Natural killer cell treated with Interleukin-12 subunit alpha and Interleukin-12 subunit beta and Interleukin-15 and Interleukin-18, amount 100 ng/mL, for 72 hours (primary cell): ENCODE data around the gene MTF1. TPM values are rescaled to one million over a fixed set of nuclear protein-coding genes. Genes with fewer than 3 reads are reported as not detected.

ENCODE experiments used
- ATAC-seq, 2 donors: fragments of 150-1000 bp; cut with Tn5 transposase in 1 of 2; sonication (Bioruptor Pico), chemical (Tn5 transposase) in 1 of 2; 2 replicates each; pipeline ENCODE4 v1.10.0; 2021
- DNase-seq: peaks from one replicate; pipeline ENCODE4 v3.0.0; 2022; ENCODE audit warnings: low spot score
- H3K27ac Mint-ChIP-seq, 2 donors: 1 replicate in 1 of 2; 2 replicates in 1 of 2; pipeline ENCODE4 v1.8.0; 2022; ENCODE audit warnings: mixed read lengths in 2 of 2, mild to moderate bottlenecking in 1 of 2, moderate library complexity in 1 of 2
- H3K27me3 Mint-ChIP-seq, 2 donors: 1 replicate in 1 of 2; 2 replicates in 1 of 2; pipeline ENCODE4 v1.8.0; 2022; ENCODE audit warnings: mixed read lengths in 2 of 2
- H3K36me3 Mint-ChIP-seq: one replicate; pipeline ENCODE4 v1.8.0; 2022; ENCODE audit warnings: mixed read lengths
- H3K4me1 Mint-ChIP-seq, 2 donors: 1 replicate in 1 of 2; 2 replicates in 1 of 2; pipeline ENCODE4 v1.8.0; 2022; ENCODE audit warnings: low read depth in 2 of 2, mixed read lengths in 2 of 2, mild to moderate bottlenecking in 1 of 2
- H3K4me3 Mint-ChIP-seq: one replicate; pipeline ENCODE4 v1.8.0; 2022; ENCODE audit warnings: mixed read lengths
- H3K9me3 Mint-ChIP-seq: 2 replicates; pipeline ENCODE4 v1.8.0; 2022; ENCODE audit warnings: mixed read lengths
- total RNA-seq, 2 donors: library from RNA; stranded (reverse); gene quantifications; one replicate each; pipeline ENCODE4 v1.2.3, GENCODE V29; 2022

MTF1 gene
- total RNA-seq, 2 donors from 2014 or later, result 54.0 to 65.3 TPM

- DNase-seq, result no peak
- H3K27ac Mint-ChIP-seq, result peak overlapping the region; percentile 20 to 59
- H3K4me1 Mint-ChIP-seq, result peaks cover 22 to 35% of the 10 kb centered on the region in 2 donors
- H3K36me3 Mint-ChIP-seq, result no peaks in the 10 kb centered on the region
- H3K9me3 Mint-ChIP-seq, result no peaks in the 10 kb centered on the region
- no peak overlapping the region for H3K4me3 Mint-ChIP-seq
- no peaks in the 10 kb centered on the region for H3K27me3 Mint-ChIP-seq
- ATAC-seq, result no peak
These were observed 49.5 kb downstream of the MTF1 start for GRCh38 chr1:37809942-37810341.

GRCh38 chr1:37808369-37809319 is 50.7 kb downstream of the MTF1 start:
- DNase-seq, result peak; percentile 81
- peaks cover 8% of the 10 kb centered on the region for H3K36me3 Mint-ChIP-seq
- H3K27me3 Mint-ChIP-seq, result no peaks in the 10 kb centered on the region
- H3K4me1 Mint-ChIP-seq, result peaks cover 29 to 36% of the 10 kb centered on the region in 2 donors
- H3K9me3 Mint-ChIP-seq, result no peaks in the 10 kb centered on the region
- peak overlapping the region; percentile 91 for H3K4me3 Mint-ChIP-seq
- peak; percentile 80 to 85 for ATAC-seq
- peak overlapping the region; percentile 80 to 91 for H3K27ac Mint-ChIP-seq

- Mint-ChIP-seq H3K27me3 (no peaks in the 10 kb centered on the region), H3K27ac (peak within 1 kb of the TSS; percentile 80 to 91), H3K4me1 (peaks cover 29 to 36% of the 10 kb centered on the region in 2 donors), H3K4me3 (peak within 1 kb of the TSS; percentile 91), H3K9me3 (no peaks in the 10 kb centered on the region), H3K36me3 (peaks cover 8% of the 10 kb centered on the region)
- DNase-seq (peak; percentile 94), ATAC-seq (peak; percentile 96 to 97)
These were observed 51.6 kb downstream of the MTF1 start, which contains the start of the genes C1orf122 and YRDC for GRCh38 chr1:37807555-37808368. TSS of gene C1orf122 (plus strand) at chr1:37807790. CDS start at chr1:37808405, 615 bp downstream. TSS of gene YRDC (minus strand) at chr1:37808208. CDS start at chr1:37808180, 28 bp downstream.

- no peak for DNase-seq
- no peaks in the 10 kb centered on the region for H3K9me3 Mint-ChIP-seq
- peaks cover 29 to 36% of the 10 kb centered on the region in 2 donors for H3K4me1 Mint-ChIP-seq
- peak overlapping the region; percentile 80 to 90 for H3K27ac Mint-ChIP-seq
- ATAC-seq, result no peak
- peak overlapping the region; percentile 91 for H3K4me3 Mint-ChIP-seq
- H3K27me3 Mint-ChIP-seq, result no peaks in the 10 kb centered on the region
- peaks cover 13% of the 10 kb centered on the region for H3K36me3 Mint-ChIP-seq
These were observed 52.2 kb downstream of the MTF1 start for GRCh38 chr1:37807220-37807554.

- no peak for DNase-seq
- ATAC-seq, result no peak
- Mint-ChIP-seq H3K4me1 (peaks cover 8 to 14% of the 10 kb centered on the region in 2 donors), H3K4me3 (no peak overlapping the region), H3K27me3 (no peaks in the 10 kb centered on the region), H3K36me3 (peaks cover 13% of the 10 kb centered on the region), H3K27ac (peak overlapping the region in 1 of 2 donors; percentile 56), H3K9me3 (no peaks in the 10 kb centered on the region)
These were observed 57.0 kb downstream of the MTF1 start for GRCh38 chr1:37802439-37802838.

GRCh38 chr1:37797750-37798345 is 61.5 kb downstream of the MTF1 start:
- Mint-ChIP-seq H3K9me3 (no peaks in the 10 kb centered on the region), H3K27ac (no peak overlapping the region), H3K4me3 (no peak overlapping the region), H3K27me3 (peaks cover 0 to 6% of the 10 kb centered on the region in 2 donors), H3K4me1 (peaks cover 7 to 15% of the 10 kb centered on the region in 2 donors), H3K36me3 (peaks cover 4% of the 10 kb centered on the region)
- ATAC-seq, result no peak
- no peak for DNase-seq

- DNase-seq (no peak), ATAC-seq (peak in 1 of 2 donors; percentile 48)
- Mint-ChIP-seq H3K4me1 (peaks cover 7 to 15% of the 10 kb centered on the region in 2 donors), H3K36me3 (no peaks in the 10 kb centered on the region), H3K27me3 (peaks cover 10 to 13% of the 10 kb centered on the region in 2 donors), H3K9me3 (no peaks in the 10 kb centered on the region), H3K4me3 (peak overlapping the region; percentile 81), H3K27ac (no peak overlapping the region)
These were observed 63.9 kb downstream of the MTF1 start for GRCh38 chr1:37795340-37796125.

- H3K27ac Mint-ChIP-seq, result no peak overlapping the region
- H3K27me3 Mint-ChIP-seq, result peaks cover 10 to 18% of the 10 kb centered on the region in 2 donors
- DNase-seq, result no peak
- no peaks in the 10 kb centered on the region for H3K9me3 Mint-ChIP-seq
- no peaks in the 10 kb centered on the region for H3K36me3 Mint-ChIP-seq
- peaks cover 7 to 15% of the 10 kb centered on the region in 2 donors for H3K4me1 Mint-ChIP-seq
- H3K4me3 Mint-ChIP-seq, result peak overlapping the region; percentile 81
- ATAC-seq, result peak; percentile 48 to 60
These were observed 64.7 kb downstream of the MTF1 start for GRCh38 chr1:37794372-37795339.

GRCh38 chr1:37793773-37794371 is 65.5 kb downstream of the MTF1 start, which contains the start of gene MANEAL:
TSS of gene MANEAL (plus strand) at chr1:37793847. CDS start at chr1:37794183, 336 bp downstream.
- peak; percentile 86 to 87 for ATAC-seq
- Mint-ChIP-seq H3K36me3 (no peaks in the 10 kb centered on the region), H3K4me1 (peaks cover 7 to 15% of the 10 kb centered on the region in 2 donors), H3K4me3 (peak within 1 kb of the TSS; percentile 81), H3K27ac (no peak within 1 kb of the TSS), H3K9me3 (no peaks in the 10 kb centered on the region), H3K27me3 (peaks cover 10 to 18% of the 10 kb centered on the region in 2 donors)
- peak; percentile 67 for DNase-seq

GRCh38 chr1:37792943-37793686 is 66.3 kb downstream of the MTF1 start:
- DNase-seq (no peak), ATAC-seq (no peak)
- Mint-ChIP-seq H3K4me1 (peaks cover 7 to 15% of the 10 kb centered on the region in 2 donors), H3K9me3 (no peaks in the 10 kb centered on the region), H3K27me3 (peaks cover 12 to 18% of the 10 kb centered on the region in 2 donors), H3K27ac (no peak overlapping the region), H3K4me3 (peak overlapping the region; percentile 3), H3K36me3 (no peaks in the 10 kb centered on the region)

- Mint-ChIP-seq H3K9me3 (no peaks in the 10 kb centered on the region), H3K4me3 (no peak overlapping the region), H3K4me1 (no peaks in the 10 kb centered on the region), H3K27me3 (peaks cover 16 to 25% of the 10 kb centered on the region in 2 donors), H3K27ac (no peak overlapping the region), H3K36me3 (no peaks in the 10 kb centered on the region)
- DNase-seq (no peak), ATAC-seq (no peak)
These were observed 76.9 kb downstream of the MTF1 start for GRCh38 chr1:37782491-37782890.
